IMR-90 (cell line): ENCODE results near the gene CDC5L. TPM values are rescaled to one million over a fixed set of nuclear protein-coding genes. Genes with fewer than 3 reads are reported as not detected.

ENCODE experiments used
- ATAC-seq: fragments of 200-7000 bp; cut with Tn5 transposase; 2 replicates; pipeline ENCODE4 v1.9.1; 2020; ENCODE audit warnings: low read depth, mild to moderate bottlenecking, moderate library complexity
- BruUV-seq: library from RNA; stranded (reverse); fragments of 400-500 nt; replicated peaks from 2 replicates; lab custom pipeline; 2021; lab: Mats Ljungman, UMichigan
- CTCF ChIA-PET: fragments of 300-600 bp; formaldehyde crosslinking; extraction: SDS; loops from one replicate; lab custom pipeline; 2021; ENCODE audit warnings: antibody characterized with exemption; lab: Yijun Ruan, JAX
- POLR2A ChIA-PET: fragments of 300-600 bp; sonication (Branson Sonifier 250); formaldehyde crosslinking; loops from one replicate; lab custom pipeline; 2022; ENCODE audit warnings: antibody characterized with exemption; ENCODE audit not compliant: unreplicated experiment; lab: Charles Lee
- DNase-seq: peaks from one replicate; pipeline ENCODE4 v3.0.0; 2013
- H2AFZ ChIP-seq: replicated peaks from 2 replicates; pipeline ENCODE3; 2013; ENCODE audit warnings: low read length, mild to moderate bottlenecking; ENCODE audit not compliant: poor library complexity
- H2AK5ac ChIP-seq: 2 replicates; pipeline ENCODE4 v1.6.1; 2013; ENCODE audit warnings: low read depth, low read length, inconsistent platforms
- H2AK9ac ChIP-seq: replicated peaks from 2 replicates; pipeline ENCODE3; 2013; ENCODE audit warnings: mild to moderate bottlenecking, low read depth, low read length, moderate library complexity; ENCODE audit not compliant: poor library complexity
- H2BK120ac ChIP-seq: 2 replicates; pipeline ENCODE4 v1.6.1; 2013; ENCODE audit warnings: low read depth, low read length, inconsistent platforms
- H2BK15ac ChIP-seq: 3 replicates; pipeline ENCODE4 v1.6.1; 2013; ENCODE audit warnings: low read depth, low read length, inconsistent platforms
- H2BK20ac ChIP-seq: 2 replicates; pipeline ENCODE4 v1.6.1; 2013; ENCODE audit warnings: low read depth, mild to moderate bottlenecking, inconsistent platforms, low read length, moderate library complexity
- H2BK5ac ChIP-seq: 2 replicates; pipeline ENCODE4 v1.6.1; 2013; ENCODE audit warnings: mild to moderate bottlenecking, low read depth, low read length, inconsistent platforms; ENCODE audit not compliant: poor library complexity, severe bottlenecking
- H3K14ac ChIP-seq: replicated peaks from 2 replicates; pipeline ENCODE4 v1.6.1; 2013; ENCODE audit warnings: low read depth, low read length, inconsistent platforms
- H3K18ac ChIP-seq: 2 replicates; pipeline ENCODE4 v1.6.1; 2013; ENCODE audit warnings: low read depth, low read length, control low read depth
- H3K23ac ChIP-seq: 2 replicates; pipeline ENCODE4 v1.6.1; 2013; ENCODE audit warnings: low read depth, low read length, inconsistent platforms
- H3K27ac ChIP-seq: 2 replicates; pipeline ENCODE4 v1.5.1; 2013; ENCODE audit warnings: mild to moderate bottlenecking, control low read depth, low read length; ENCODE audit not compliant: insufficient read depth
- H3K27me3 ChIP-seq: 2 replicates; pipeline ENCODE4 v1.6.1; 2013; ENCODE audit warnings: low read length; ENCODE audit not compliant: control insufficient read depth, insufficient read depth
- H3K36me3 ChIP-seq: 2 replicates; pipeline ENCODE4 v1.6.1; 2013; ENCODE audit warnings: low read length, mixed read lengths; ENCODE audit not compliant: control insufficient read depth, insufficient read depth
- H3K4ac ChIP-seq: 2 replicates; pipeline ENCODE4 v1.6.1; 2013; ENCODE audit warnings: low read depth, low read length, inconsistent platforms
- H3K4me1 ChIP-seq: 2 replicates; pipeline ENCODE4 v1.6.1; 2013; ENCODE audit warnings: low read length, mixed read lengths; ENCODE audit not compliant: control insufficient read depth, insufficient read depth
- H3K4me2 ChIP-seq: 2 replicates; pipeline ENCODE4 v1.6.1; 2013; ENCODE audit warnings: low read depth, mild to moderate bottlenecking, control low read depth, low read length, moderate library complexity
- H3K4me3 ChIP-seq: 2 replicates; pipeline ENCODE4 v1.5.1; 2013; ENCODE audit warnings: low read depth, mild to moderate bottlenecking, control low read depth, low read length, moderate library complexity; ENCODE audit not compliant: insufficient read depth
- H3K56ac ChIP-seq: 2 replicates; pipeline ENCODE4 v1.6.1; 2013; ENCODE audit warnings: low read length, inconsistent platforms; ENCODE audit not compliant: insufficient read depth; ENCODE audit errors: extremely low read depth
- H3K79me1 ChIP-seq, 2 experiments: 2 replicates each; pipeline ENCODE4 v1.6.1; 2013; ENCODE audit warnings: low read length in 2 of 2, inconsistent platforms in 1 of 2, low read depth in 1 of 2
- H3K9ac ChIP-seq: 2 replicates; pipeline ENCODE4 v1.6.1; 2013; ENCODE audit warnings: low read depth, low read length, control low read depth
- H3K9me1 ChIP-seq: 2 replicates; pipeline ENCODE4 v1.6.1; 2013; ENCODE audit warnings: low read length, inconsistent platforms; ENCODE audit not compliant: insufficient read depth
- H3K9me3 ChIP-seq: 2 replicates; pipeline ENCODE4 v1.6.1; 2013; ENCODE audit warnings: low read length; ENCODE audit not compliant: control insufficient read depth, insufficient read depth
- H4K20me1 ChIP-seq: 2 replicates; pipeline ENCODE4 v1.6.1; 2013; ENCODE audit warnings: low read length, inconsistent platforms; ENCODE audit not compliant: insufficient read depth
- H4K5ac ChIP-seq: 2 replicates; pipeline ENCODE4 v1.6.1; 2013; ENCODE audit warnings: mild to moderate bottlenecking, low read depth, low read length, control low read depth
- H4K8ac ChIP-seq, 2 experiments: 2 replicates each; pipeline ENCODE4 v1.6.1; 2013; ENCODE audit warnings: low read depth in 2 of 2, low read length in 2 of 2, control low read depth in 1 of 2, inconsistent platforms in 1 of 2
- H4K91ac ChIP-seq: 2 replicates; pipeline ENCODE4 v1.6.1; 2013; ENCODE audit warnings: low read depth, low read length, inconsistent platforms; ENCODE audit not compliant: insufficient read depth
- BHLHE40 ChIP-seq: fragments of 150-350 bp; IDR thresholded peaks from 2 replicates; pipeline ENCODE4 v1.6.1; 2016; ENCODE audit warnings: mild to moderate bottlenecking, low read depth, low read length
- CEBPB ChIP-seq: IDR thresholded peaks from 2 replicates; pipeline ENCODE4 v1.6.1; 2012; ENCODE audit warnings: low read depth, low read length, improper control_type of control experiment
- CTCF ChIP-seq: conservative IDR thresholded peaks from 2 replicates; pipeline ENCODE4 v1.5.1; 2012; ENCODE audit warnings: mild to moderate bottlenecking, low read depth, low read length, improper control_type of control experiment
- FOS ChIP-seq: fragments of 150-350 bp; IDR thresholded peaks from 2 replicates; pipeline ENCODE4 v1.6.1; 2016; ENCODE audit warnings: low read depth, low read length
- MAZ ChIP-seq: IDR thresholded peaks from 2 replicates; pipeline ENCODE4 v1.6.1; 2012; ENCODE audit warnings: low read depth, mild to moderate bottlenecking, low read length, improper control_type of control experiment, moderate library complexity, borderline replicate concordance
- MXI1 ChIP-seq: IDR thresholded peaks from 2 replicates; pipeline ENCODE4 v1.6.1; 2012; ENCODE audit warnings: low read depth, mild to moderate bottlenecking, low read length, moderate library complexity, borderline replicate concordance
- NFE2L2 ChIP-seq: fragments of 150-350 bp; IDR thresholded peaks from 2 replicates; pipeline ENCODE4 v1.6.1; 2016; ENCODE audit warnings: low read depth, mild to moderate bottlenecking, low read length
- POLR2A ChIP-seq: IDR thresholded peaks from 2 replicates; pipeline ENCODE4 v1.6.1; 2012; ENCODE audit warnings: mild to moderate bottlenecking, low read depth, low read length
- RFX5 ChIP-seq: IDR thresholded peaks from 2 replicates; pipeline ENCODE4 v1.8.0; 2012; ENCODE audit warnings: low read depth, mild to moderate bottlenecking, low read length, moderate library complexity
- SMC3 ChIP-seq: fragments of 150-350 bp; IDR thresholded peaks from 2 replicates; pipeline ENCODE4 v1.6.1; 2016; ENCODE audit warnings: low read depth, mild to moderate bottlenecking, antibody characterized with exemption, low read length, moderate library complexity
- WGBS, 2 experiments: methylation state at CpG; one replicate each; pipeline versions ENCODE4 v1.1.5 to v1.1.7; 2013; ENCODE audit warnings: missing lambda C conversion rate in 2 of 2; ENCODE audit not compliant: insufficient read length in 1 of 2; ENCODE audit errors: extremely low coverage in 2 of 2; 5-methylcytosine and 5-hydroxymethylcytosine counted together
- dilution Hi-C: fragments of 300-500 bp; cut with HindIII; formaldehyde crosslinking; loops from one replicate; pipeline ENCODE4 v1.14.3; 2018; ENCODE audit warnings: low sequenced_read_pairs; ENCODE audit not compliant: unreplicated experiment
- in situ Hi-C: fragments of 300-500 bp; cut with MboI; formaldehyde crosslinking; loops from 3 replicates; pipeline ENCODE4 v1.14.3; 2019; ENCODE audit warnings: low sequenced_read_pairs, inconsistent platforms, mixed read lengths
- intact Hi-C: fragments of 100-400 bp; cut with micrococcal nuclease; formaldehyde crosslinking; loops from 2 replicates; pipeline ENCODE4 v1.10.0; 2022
- polyA plus RNA-seq, 3 experiments: library from polyadenylated mRNA; depleted of rRNA; stranded (reverse); fragments of >200 nt; gene quantifications; 2 replicates each; pipeline ENCODE4 v1.2.3, GENCODE V29; 2012; ENCODE audit warnings: low replicate concordance in 1 of 3
- total RNA-seq: library from RNA; depleted of rRNA; stranded (reverse); fragments of >200 nt; gene quantifications from 2 replicates; pipeline ENCODE4 v1.2.3, GENCODE V29; 2012

CDC5L gene
- total and polyA plus RNA-seq, 2 of the 4 experiments (the other 2 are of a cell fraction), result 9.9 to 17.7 TPM

DNA sequence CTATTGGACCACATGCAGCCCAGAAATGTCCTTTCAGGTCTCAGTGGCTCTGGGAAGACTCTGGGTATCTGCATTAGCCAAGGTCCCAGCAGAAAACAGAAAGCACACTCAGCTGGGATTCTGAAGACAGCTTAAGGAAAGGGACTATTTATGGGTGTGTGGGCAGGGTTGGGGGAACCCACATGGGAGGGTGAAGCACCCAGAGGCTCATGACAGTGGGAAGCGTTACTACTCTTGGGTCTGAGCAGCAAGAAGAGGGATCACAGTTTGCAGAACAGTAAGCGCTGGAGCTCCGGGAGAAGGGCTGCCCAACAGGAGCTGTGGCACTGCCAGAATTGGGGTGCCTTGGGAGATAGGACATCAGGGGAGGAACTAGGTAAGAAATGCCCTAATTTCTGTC, 12.4 kb upstream of the CDC5L start:
- Histone ChIP-seq H4K8ac (no peak overlapping the region), H2AK5ac (no peak overlapping the region), H2BK120ac (no peak overlapping the region), H4K5ac (no peak overlapping the region), H2BK15ac (no peak overlapping the region), H3K36me3 (no peaks in the 10 kb centered on the region), H3K4me1 (no peaks in the 10 kb centered on the region), H3K9me1 (no peaks in the 10 kb centered on the region), H3K9me3 (no peaks in the 10 kb centered on the region), H3K14ac (no peak overlapping the region), H3K27me3 (peaks cover 33% of the 10 kb centered on the region), H3K4me3 (no peak overlapping the region), H3K56ac (no peak overlapping the region), H2BK20ac (no peak overlapping the region), H3K4ac (no peak overlapping the region), H2AK9ac (no peak overlapping the region), H3K23ac (no peak overlapping the region), H4K91ac (no peak overlapping the region), H3K79me1 (no peaks in the 10 kb centered on the region), H3K18ac (no peak overlapping the region), H4K20me1 (no peaks in the 10 kb centered on the region), H2AFZ (no peak overlapping the region), H3K9ac (no peak overlapping the region), H3K27ac (no peak overlapping the region), H3K4me2 (no peak overlapping the region), H2BK5ac (no peak overlapping the region)
- dilution Hi-C loops (no loop called here), intact Hi-C loops (no loop called here), in situ Hi-C loops (no loop called here)
- ATAC-seq (no peak), DNase-seq (no peak)
- no TSS peak for BruUV-seq
- TF ChIP-seq SMC3 (no peak), CTCF (no peak), CEBPB (no peak), BHLHE40 (no peak), FOS (no peak), RFX5 (no peak), NFE2L2 (no peak), POLR2A (no peak), MAZ (no peak), MXI1 (no peak)
- ChIA-PET CTCF (interaction anchor here (1.4 kb wide), 1 partner anchor 12 kb away, joined by 4 read pairs; the partner anchor contains the start of gene CDC5L), POLR2A (no interaction called here)
- WGBS, 2 experiments, result 40% methylated on average over 1 of the region's 3 CpGs; no CpG with 5 or more reads in 1 of the 2 experiments
